ENCODE data around the gene CASP6.

Gene CASP6

GRCh38 chr4:109702950-109703663, at the start of gene CASP6:
Gene CASP6, minus strand, starts transcription at chr4:109703445. Its CDS starts 50 bp downstream, at chr4:109703395.
- H3K9me3 ChIP-seq, result no peaks in the 10 kb centered on the region
- H3K4me2 ChIP-seq, result peak within 1 kb of the TSS; percentile 83
- peak within 1 kb of the TSS; percentile 93 for H3K27ac ChIP-seq
- H3K4me1 ChIP-seq, result peaks cover 21% of the 10 kb centered on the region
- H3K36me3 ChIP-seq, result peaks cover 22% of the 10 kb centered on the region
- H3K27me3 ChIP-seq, result no peaks in the 10 kb centered on the region
- peak within 1 kb of the TSS; percentile 81 for H3K4me3 ChIP-seq
- H4K20me1 ChIP-seq, result 0 out of 2 replicates have a peak, but pooled peaks cover 8% of the 10 kb centered on the region
- peak within 1 kb of the TSS; percentile 94 for H3K9ac ChIP-seq
- TF ChIP-seq Cebpa-rat (IDR thresholded peaks at IDR 0.05), result no peak

- Histone ChIP-seq H3K9ac (no peak overlapping the region), H3K27me3 (no peaks in the 10 kb centered on the region), H3K36me3 (no peaks in the 10 kb centered on the region), H3K4me3 (no peak overlapping the region), H3K4me1 (no peaks in the 10 kb centered on the region), H3K4me2 (no peak overlapping the region), H3K27ac (no peak overlapping the region), H4K20me1 (no peaks in the 10 kb centered on the region), H3K9me3 (no peaks in the 10 kb centered on the region)
- TF ChIP-seq Cebpa-rat (IDR thresholded peaks at IDR 0.05), result no peak
Measured at GRCh38 chr4:109752525-109752924, 49.3 kb upstream of the CASP6 start.

- H3K36me3 ChIP-seq, result no peaks in the 10 kb centered on the region
- H3K9ac ChIP-seq, result no peak overlapping the region
- no peaks in the 10 kb centered on the region for H3K27me3 ChIP-seq
- no peak for TF ChIP-seq Cebpa-rat (IDR thresholded peaks at IDR 0.05)
- no peaks in the 10 kb centered on the region for H3K9me3 ChIP-seq
- no peak overlapping the region for H3K4me3 ChIP-seq
- no peak overlapping the region for H3K4me2 ChIP-seq
- no peaks in the 10 kb centered on the region for H3K4me1 ChIP-seq
- H4K20me1 ChIP-seq, result no peaks in the 10 kb centered on the region
- no peak overlapping the region for H3K27ac ChIP-seq
Measured at GRCh38 chr4:109751852-109752251, 48.6 kb upstream of the CASP6 start.

GRCh38 chr4:109750652-109751244, 47.5 kb upstream of the CASP6 start:
- Histone ChIP-seq H3K4me2 (no peak overlapping the region), H4K20me1 (no peaks in the 10 kb centered on the region)

GRCh38 chr4:109749388-109750082, 46.3 kb upstream of the CASP6 start:
- Histone ChIP-seq H3K4me1 (no peaks in the 10 kb centered on the region), H3K4me3 (no peak overlapping the region), H3K27ac (no peak overlapping the region), H3K4me2 (no peak overlapping the region), H3K36me3 (no peaks in the 10 kb centered on the region), H3K9me3 (no peaks in the 10 kb centered on the region), H4K20me1 (no peaks in the 10 kb centered on the region), H3K9ac (no peak overlapping the region), H3K27me3 (no peaks in the 10 kb centered on the region)
- TF ChIP-seq Cebpa-rat (IDR thresholded peaks at IDR 0.05), result no peak

More at GRCh38 chr4:109750652-109751244, 47.5 kb upstream of the CASP6 start:
- H3K4me1 ChIP-seq, result no peaks in the 10 kb centered on the region
- H3K36me3 ChIP-seq, result no peaks in the 10 kb centered on the region
- no peak overlapping the region for H3K4me3 ChIP-seq
- H3K9me3 ChIP-seq, result no peaks in the 10 kb centered on the region
- TF ChIP-seq Cebpa-rat (IDR thresholded peaks at IDR 0.05), result no peak
- no peak overlapping the region for H3K27ac ChIP-seq
- H3K27me3 ChIP-seq, result no peaks in the 10 kb centered on the region
- no peak overlapping the region for H3K9ac ChIP-seq

GRCh38 chr4:109748114-109748513, 44.9 kb upstream of the CASP6 start:
- Histone ChIP-seq H3K27me3 (no peaks in the 10 kb centered on the region), H3K4me2 (no peak overlapping the region), H4K20me1 (no peaks in the 10 kb centered on the region), H3K9me3 (no peaks in the 10 kb centered on the region), H3K4me1 (no peaks in the 10 kb centered on the region), H3K36me3 (no peaks in the 10 kb centered on the region), H3K4me3 (no peak overlapping the region), H3K9ac (no peak overlapping the region), H3K27ac (no peak overlapping the region)
- TF ChIP-seq Cebpa-rat (IDR thresholded peaks at IDR 0.05), result no peak

- no peak overlapping the region for H3K27ac ChIP-seq
- H3K4me2 ChIP-seq, result no peak overlapping the region
- no peaks in the 10 kb centered on the region for H3K4me1 ChIP-seq
- H3K27me3 ChIP-seq, result no peaks in the 10 kb centered on the region
- H3K9me3 ChIP-seq, result no peaks in the 10 kb centered on the region
- H3K4me3 ChIP-seq, result no peak overlapping the region
- no peak overlapping the region for H3K9ac ChIP-seq
- no peaks in the 10 kb centered on the region for H4K20me1 ChIP-seq
- TF ChIP-seq Cebpa-rat (IDR thresholded peaks at IDR 0.05), result no peak
- H3K36me3 ChIP-seq, result no peaks in the 10 kb centered on the region
Measured at GRCh38 chr4:109746728-109747127, 43.5 kb upstream of the CASP6 start.

- H4K20me1 ChIP-seq, result no peaks in the 10 kb centered on the region
- no peaks in the 10 kb centered on the region for H3K27me3 ChIP-seq
- H3K27ac ChIP-seq, result no peak overlapping the region
- no peaks in the 10 kb centered on the region for H3K9me3 ChIP-seq
- no peak for TF ChIP-seq Cebpa-rat (IDR thresholded peaks at IDR 0.05)
- no peak overlapping the region for H3K4me2 ChIP-seq
- no peak overlapping the region for H3K4me3 ChIP-seq
- H3K36me3 ChIP-seq, result no peaks in the 10 kb centered on the region
- no peak overlapping the region for H3K9ac ChIP-seq
- no peaks in the 10 kb centered on the region for H3K4me1 ChIP-seq
Measured at GRCh38 chr4:109745830-109746229, 42.6 kb upstream of the CASP6 start.

- Histone ChIP-seq H3K27ac (no peak overlapping the region), H3K4me3 (no peak overlapping the region), H3K27me3 (no peaks in the 10 kb centered on the region), H3K9me3 (no peaks in the 10 kb centered on the region), H3K4me1 (no peaks in the 10 kb centered on the region), H3K4me2 (no peak overlapping the region), H3K36me3 (no peaks in the 10 kb centered on the region), H4K20me1 (no peaks in the 10 kb centered on the region), H3K9ac (no peak overlapping the region)
- no peak for TF ChIP-seq Cebpa-rat (IDR thresholded peaks at IDR 0.05)
Measured at GRCh38 chr4:109739547-109739946, 36.3 kb upstream of the CASP6 start.
